ENCODE data around the gene BLOC1S4.

Gene BLOC1S4

DNA sequence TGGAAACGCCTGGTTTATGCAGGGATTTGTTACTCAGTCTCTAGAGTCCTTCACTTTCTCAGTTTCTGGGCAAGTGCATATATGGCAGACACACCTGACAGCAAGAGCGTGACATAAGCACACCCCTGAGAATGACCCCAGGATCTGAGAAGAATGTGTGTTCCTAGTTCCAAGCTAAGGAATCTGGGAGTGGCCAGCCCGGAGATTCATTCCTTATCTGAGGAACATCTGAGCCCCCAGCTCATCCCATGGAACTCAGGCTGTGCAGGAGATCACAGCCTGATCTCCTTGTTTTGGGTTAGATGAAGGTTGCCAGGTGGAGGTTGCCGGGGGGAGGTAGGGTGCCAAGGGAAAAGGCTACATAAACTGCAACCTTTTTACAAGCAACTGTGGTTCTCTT, 42.8 kb downstream of the BLOC1S4 start:
- Mint-ChIP-seq H3K4me3 (no peak overlapping the region), H3K36me3 (ENCODE audit: low read depth) (no peaks in the 10 kb centered on the region), H3K27me3 (ENCODE audit: low read depth) (peaks cover 12% of the 10 kb centered on the region), H3K4me1 (peaks cover 5% of the 10 kb centered on the region), H3K9me3 (no peaks in the 10 kb centered on the region), H3K27ac (no peak overlapping the region)
- TF ChIP-seq, protein P1, sequence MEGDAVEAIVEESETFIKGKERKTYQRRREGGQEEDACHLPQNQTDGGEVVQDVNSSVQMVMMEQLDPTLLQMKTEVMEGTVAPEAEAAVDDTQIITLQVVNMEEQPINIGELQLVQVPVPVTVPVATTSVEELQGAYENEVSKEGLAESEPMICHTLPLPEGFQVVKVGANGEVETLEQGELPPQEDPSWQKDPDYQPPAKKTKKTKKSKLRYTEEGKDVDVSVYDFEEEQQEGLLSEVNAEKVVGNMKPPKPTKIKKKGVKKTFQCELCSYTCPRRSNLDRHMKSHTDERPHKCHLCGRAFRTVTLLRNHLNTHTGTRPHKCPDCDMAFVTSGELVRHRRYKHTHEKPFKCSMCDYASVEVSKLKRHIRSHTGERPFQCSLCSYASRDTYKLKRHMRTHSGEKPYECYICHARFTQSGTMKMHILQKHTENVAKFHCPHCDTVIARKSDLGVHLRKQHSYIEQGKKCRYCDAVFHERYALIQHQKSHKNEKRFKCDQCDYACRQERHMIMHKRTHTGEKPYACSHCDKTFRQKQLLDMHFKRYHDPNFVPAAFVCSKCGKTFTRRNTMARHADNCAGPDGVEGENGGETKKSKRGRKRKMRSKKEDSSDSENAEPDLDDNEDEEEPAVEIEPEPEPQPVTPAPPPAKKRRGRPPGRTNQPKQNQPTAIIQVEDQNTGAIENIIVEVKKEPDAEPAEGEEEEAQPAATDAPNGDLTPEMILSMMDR (IDR thresholded peaks at IDR 0.05; ENCODE audit: unreplicated experiment in 3 of 3) = no peak

GRCh38 chr4:6760865-6761264, 44.9 kb downstream of the BLOC1S4 start:
- H3K27ac Mint-ChIP-seq = no peak overlapping the region

DNA sequence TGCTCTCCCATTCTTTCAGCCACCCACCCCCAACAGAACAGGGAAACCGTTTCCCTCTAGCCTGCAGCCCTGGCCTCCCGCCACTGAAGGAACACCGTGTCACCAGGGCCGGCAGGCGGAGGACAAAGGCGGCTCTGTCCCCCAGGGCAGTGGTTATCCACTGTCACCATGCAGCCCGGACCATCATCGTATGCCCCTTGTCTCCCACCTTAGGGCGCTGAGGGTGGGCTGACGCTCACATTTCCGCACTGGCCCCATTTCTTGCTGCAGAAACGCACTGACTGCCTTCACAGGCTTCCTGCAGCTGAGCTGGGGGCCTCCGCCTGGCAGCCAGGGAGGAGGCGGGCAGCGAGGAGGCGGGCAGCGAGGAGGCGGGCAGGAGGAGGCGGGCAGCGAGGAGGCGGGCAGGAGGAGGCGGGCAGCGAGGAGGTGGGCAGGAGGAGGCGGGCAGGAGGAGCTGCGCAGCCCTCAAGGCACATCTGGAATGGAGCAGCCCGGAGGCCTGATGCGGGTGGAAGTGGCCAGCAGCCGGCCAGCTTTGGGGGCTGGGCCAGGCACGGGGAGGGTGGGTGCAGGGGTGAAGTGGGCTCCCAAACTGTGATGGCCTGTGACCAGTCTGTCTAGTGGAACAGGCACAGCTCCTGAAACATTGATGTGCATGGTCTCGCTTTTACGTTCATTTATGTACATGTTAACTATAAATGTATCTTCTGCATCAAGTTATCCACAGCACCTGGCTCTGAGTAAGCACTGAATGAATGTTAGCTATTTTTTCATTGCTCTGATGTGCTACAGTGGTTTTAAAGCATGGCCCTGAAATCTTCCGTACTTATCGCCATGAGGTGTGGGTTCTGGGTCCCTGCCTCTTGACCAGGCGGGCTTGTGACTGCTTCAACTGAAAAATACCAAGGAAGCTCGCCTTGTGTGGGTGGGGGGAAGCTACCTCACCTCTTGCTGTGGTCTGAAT, 46.0 kb downstream of the BLOC1S4 start:
- Mint-ChIP-seq H3K4me3 (no peak overlapping the region), H3K9me3 (no peaks in the 10 kb centered on the region), H3K36me3 (ENCODE audit: low read depth) (no peaks in the 10 kb centered on the region)

More at GRCh38 chr4:6760865-6761264, 44.9 kb downstream of the BLOC1S4 start:
- Mint-ChIP-seq H3K36me3 (ENCODE audit: low read depth) (no peaks in the 10 kb centered on the region), H3K27me3 (ENCODE audit: low read depth) (peaks cover 19% of the 10 kb centered on the region), H3K4me3 (no peak overlapping the region), H3K9me3 (no peaks in the 10 kb centered on the region), H3K4me1 (peaks cover 5% of the 10 kb centered on the region)
- TF ChIP-seq, protein P1 (IDR thresholded peaks at IDR 0.05; ENCODE audit: unreplicated experiment in 3 of 3) = no peak

DNA sequence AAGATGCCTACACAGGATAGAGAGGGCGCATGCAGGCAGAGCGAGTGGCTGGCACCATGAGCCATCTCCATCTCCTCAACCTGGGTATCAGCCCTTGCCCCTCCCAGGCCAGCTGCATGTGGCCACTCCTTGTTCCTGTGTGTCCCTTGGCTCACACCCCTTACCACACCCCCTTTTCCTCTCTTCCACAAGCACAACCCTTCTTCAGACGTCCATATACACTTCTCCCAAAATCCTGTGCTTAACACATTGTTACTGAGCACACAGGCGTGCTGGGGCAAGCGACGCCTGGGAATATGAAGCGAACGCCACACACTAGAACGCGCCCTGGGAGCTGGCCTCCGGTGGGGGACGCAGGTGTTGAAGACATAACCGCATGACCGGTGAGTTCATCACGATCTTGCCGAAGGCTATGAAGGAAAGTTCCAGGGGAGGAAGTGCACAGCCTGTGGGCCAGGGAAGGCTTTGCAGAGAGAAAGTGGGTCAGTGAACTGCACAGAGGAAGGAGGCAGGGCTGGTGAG, 47.4 kb downstream of the BLOC1S4 start:
- Mint-ChIP-seq H3K27ac (no peak overlapping the region), H3K36me3 (ENCODE audit: low read depth) (no peaks in the 10 kb centered on the region), H3K4me3 (no peak overlapping the region), H3K4me1 (peaks cover 5% of the 10 kb centered on the region), H3K9me3 (no peaks in the 10 kb centered on the region), H3K27me3 (ENCODE audit: low read depth) (peaks cover 23% of the 10 kb centered on the region)
- TF ChIP-seq, protein P1 (IDR thresholded peaks at IDR 0.05; ENCODE audit: unreplicated experiment in 3 of 3) = no peak

More for the DNA sequence above, 46.0 kb downstream of the BLOC1S4 start:
- peaks cover 5% of the 10 kb centered on the region for H3K4me1 Mint-ChIP-seq
- H3K27me3 Mint-ChIP-seq (ENCODE audit: low read depth) = peaks cover 23% of the 10 kb centered on the region
- no peak overlapping the region for H3K27ac Mint-ChIP-seq
- TF ChIP-seq, protein P1 (IDR thresholded peaks at IDR 0.05; ENCODE audit: unreplicated experiment in 3 of 3) = no peak

GRCh38 chr4:6764976-6765620, 49.1 kb downstream of the BLOC1S4 start:
- Mint-ChIP-seq H3K27ac (no peak overlapping the region), H3K4me3 (no peak overlapping the region), H3K36me3 (ENCODE audit: low read depth) (no peaks in the 10 kb centered on the region), H3K4me1 (no peaks in the 10 kb centered on the region), H3K27me3 (ENCODE audit: low read depth) (peaks cover 24% of the 10 kb centered on the region), H3K9me3 (no peaks in the 10 kb centered on the region)
- TF ChIP-seq, protein P1 (IDR thresholded peaks at IDR 0.05; ENCODE audit: unreplicated experiment in 3 of 3) = no peak
